ENCODE measurements around the gene ATG101.

The ATG101 gene

GRCh38 chr12:52042706-52043385, 26.9 kb upstream of the ATG101 start:
- peak; percentile 17 for DNase-seq

GRCh38 chr12:52043386-52044212, 26.2 kb upstream of the ATG101 start:
- DNase-seq = no peak

GRCh38 chr12:52044292-52044983, 25.3 kb upstream of the ATG101 start:
- no peak for DNase-seq

GRCh38 chr12:52045794-52046199, 24.0 kb upstream of the ATG101 start:
- DNase-seq = no peak

- DNase-seq = no peak
Measured at GRCh38 chr12:52046859-52047258, 22.9 kb upstream of the ATG101 start.

- DNase-seq = no peak
Measured at GRCh38 chr12:52049286-52049685, 20.5 kb upstream of the ATG101 start.

- no peak for DNase-seq
Measured at GRCh38 chr12:52049688-52050087, 20.1 kb upstream of the ATG101 start.

GRCh38 chr12:52050116-52050757, 19.5 kb upstream of the ATG101 start:
- DNase-seq = peak; percentile 46

GRCh38 chr12:52050758-52051541, 18.8 kb upstream of the ATG101 start, which contains the start of gene NR4A1:
Gene NR4A1, plus strand, starts transcription at chr12:52051442. Its CDS starts 2,887 bp downstream, at chr12:52054329.
- DNase-seq = peak; percentile 91

GRCh38 chr12:52052468-52053186, 17.2 kb upstream of the ATG101 start:
- DNase-seq = peak; percentile 59

- no peak for DNase-seq
Measured at GRCh38 chr12:52053536-52054209, 16.1 kb upstream of the ATG101 start.

- DNase-seq = no peak
Measured at GRCh38 chr12:52054231-52054832, 15.4 kb upstream of the ATG101 start.

GRCh38 chr12:52054833-52055730, 14.7 kb upstream of the ATG101 start:
- no peak for DNase-seq

GRCh38 chr12:52055731-52056711, 13.8 kb upstream of the ATG101 start:
- no peak for DNase-seq

GRCh38 chr12:52056801-52057637, 12.8 kb upstream of the ATG101 start:
- DNase-seq = no peak

- no peak for DNase-seq
Measured at GRCh38 chr12:52057638-52058576, 11.9 kb upstream of the ATG101 start.

Data from NCI-H2029 (cell line).